Cerebellar nuclear complex (tissue), 1 donor: Measurements from ENCODE around the gene ZNHIT1.

Experiments
- DNase-seq, 2 experiments: peaks; one replicate each; lab custom pipeline; 2025; lab: John Stamatoyannopoulos, UW

The ZNHIT1 gene

GRCh38 chr7:101217388-101218235 lies at the start of gene ZNHIT1, which contains the start of gene PLOD3:
ZNHIT1 (plus strand) TSS chr7:101218165; CDS start chr7:101218196, 31 bp downstream.
PLOD3 (minus strand) TSS chr7:101217581; CDS start chr7:101217274, 307 bp downstream.
- peak; percentile 56 to 90 for DNase-seq

- no peak for DNase-seq
Measured at GRCh38 chr7:101168412-101169049, 49.4 kb upstream of the ZNHIT1 start.

- no peak for DNase-seq
Measured at GRCh38 chr7:101169110-101169837, 48.7 kb upstream of the ZNHIT1 start.

GRCh38 chr7:101169838-101170551 lies 48.0 kb upstream of the ZNHIT1 start:
- DNase-seq, result no peak

GRCh38 chr7:101170617-101171441 lies 47.1 kb upstream of the ZNHIT1 start:
- no peak for DNase-seq

GRCh38 chr7:101171442-101171837 lies 46.5 kb upstream of the ZNHIT1 start:
- no peak for DNase-seq

GRCh38 chr7:101172005-101172853 lies 45.7 kb upstream of the ZNHIT1 start:
- DNase-seq, result no peak

- DNase-seq, result no peak
Measured at GRCh38 chr7:101172854-101173751, 44.9 kb upstream of the ZNHIT1 start.

- no peak for DNase-seq
Measured at GRCh38 chr7:101173752-101174244, 44.2 kb upstream of the ZNHIT1 start.

- no peak for DNase-seq
Measured at GRCh38 chr7:101174322-101174854, 43.6 kb upstream of the ZNHIT1 start.

GRCh38 chr7:101175664-101176063 lies 42.3 kb upstream of the ZNHIT1 start:
- no peak for DNase-seq

- no peak for DNase-seq
Measured at GRCh38 chr7:101177644-101178043, 40.3 kb upstream of the ZNHIT1 start.

- DNase-seq, result no peak
Measured at GRCh38 chr7:101179117-101179516, 38.8 kb upstream of the ZNHIT1 start.

- no peak for DNase-seq
Measured at GRCh38 chr7:101179713-101180112, 38.3 kb upstream of the ZNHIT1 start.

GRCh38 chr7:101180130-101180755 lies 37.7 kb upstream of the ZNHIT1 start, which contains the start of gene NAT16:
NAT16 (minus strand) TSS chr7:101180293; CDS start chr7:101174807, 5,486 bp downstream.
- no peak for DNase-seq

GRCh38 chr7:101185258-101185839 lies 32.6 kb upstream of the ZNHIT1 start:
- DNase-seq, result no peak

- no peak for DNase-seq
Measured at GRCh38 chr7:101186194-101186593, 31.8 kb upstream of the ZNHIT1 start.
